Measurements from ENCODE around the gene PSTPIP2. TPM values are rescaled to one million over a fixed set of nuclear protein-coding genes. Genes with fewer than 3 reads are reported as not detected.

Gene PSTPIP2, protein sequence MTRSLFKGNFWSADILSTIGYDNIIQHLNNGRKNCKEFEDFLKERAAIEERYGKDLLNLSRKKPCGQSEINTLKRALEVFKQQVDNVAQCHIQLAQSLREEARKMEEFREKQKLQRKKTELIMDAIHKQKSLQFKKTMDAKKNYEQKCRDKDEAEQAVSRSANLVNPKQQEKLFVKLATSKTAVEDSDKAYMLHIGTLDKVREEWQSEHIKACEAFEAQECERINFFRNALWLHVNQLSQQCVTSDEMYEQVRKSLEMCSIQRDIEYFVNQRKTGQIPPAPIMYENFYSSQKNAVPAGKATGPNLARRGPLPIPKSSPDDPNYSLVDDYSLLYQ
- 1.6 TPM for total RNA-seq

DNA sequence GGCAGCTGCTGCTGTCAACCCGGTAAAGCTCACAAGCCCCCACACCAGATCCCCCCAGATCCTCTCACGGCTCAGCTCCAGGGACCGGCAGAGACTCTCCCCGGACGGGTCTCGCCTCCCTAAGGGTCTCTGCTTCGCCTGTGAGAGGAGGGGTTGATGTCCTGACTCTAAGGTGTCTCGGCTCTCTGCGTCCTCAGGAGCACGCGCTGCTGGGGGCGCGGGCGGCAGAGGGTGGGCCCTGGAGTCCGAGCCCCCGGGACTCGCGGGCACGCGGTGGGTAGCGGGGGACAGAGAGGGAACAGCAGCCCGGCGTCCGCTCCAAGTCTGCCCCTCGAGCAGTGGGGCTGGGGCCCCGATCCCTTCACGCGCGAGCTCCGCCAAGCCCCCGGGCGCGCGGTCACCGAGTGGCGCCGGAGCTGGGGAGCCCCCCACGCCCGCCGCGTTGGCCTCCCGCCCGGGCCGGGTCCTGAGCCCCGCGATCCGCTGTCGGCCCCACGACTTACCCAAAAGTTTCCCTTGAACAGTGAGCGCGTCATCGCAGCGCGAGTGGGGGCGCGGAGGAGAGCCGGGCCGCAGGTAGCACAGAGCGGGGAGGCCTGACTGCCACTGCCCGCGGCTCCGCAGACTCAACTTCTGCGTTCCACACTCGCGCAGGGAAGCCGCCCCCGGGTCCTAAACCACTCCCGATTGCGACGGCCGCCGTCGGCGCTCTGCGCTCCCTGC, at the start of gene PSTPIP2:
Gene PSTPIP2 (minus strand): TSS at position 608 of the 723 bp plus-strand sequence. CDS start 72 bp downstream, at position 536.
- intact Hi-C loops (cut with DNase I), result loop anchor here (5.0 to 10.0 kb wide), 3 partner anchors 45 to 407 kb away; partner anchors contain the start of gene EPG5
- no peak for TF ChIP-seq CTCF (IDR thresholded peaks at IDR 0.05)
- no peaks in the 10 kb centered on the region for H3K27me3 ChIP-seq
- H3K27ac ChIP-seq, result peak within 1 kb of the TSS; percentile 50 to 58
- no peaks in the 10 kb centered on the region for H3K36me3 ChIP-seq
- H3K4me3 ChIP-seq, result peak within 1 kb of the TSS; percentile 71 to 92
- H3K9me3 ChIP-seq, result no peaks in the 10 kb centered on the region
- peak in 1 of 2 donors; percentile 83 for DNase-seq (ENCODE audit: low spot score in 2 of 2)
- H3K4me1 ChIP-seq, result peaks cover 4 to 8% of the 10 kb centered on the region in 2 donors

GRCh38 chr18:46113751-46114150, 41.7 kb upstream of the PSTPIP2 start:
- peaks cover 22 to 40% of the 10 kb centered on the region in 2 donors for H3K36me3 ChIP-seq
- no peak for TF ChIP-seq CTCF (IDR thresholded peaks at IDR 0.05)
- intact Hi-C loops (cut with DNase I), result no loop called here
- H3K4me1 ChIP-seq, result no peaks in the 10 kb centered on the region
- no peak for DNase-seq (ENCODE audit: low spot score in 2 of 2)
- H3K4me3 ChIP-seq, result no peak overlapping the region
- H3K9me3 ChIP-seq, result no peaks in the 10 kb centered on the region
- H3K27me3 ChIP-seq, result no peaks in the 10 kb centered on the region
- no peak overlapping the region for H3K27ac ChIP-seq

GRCh38 chr18:46110406-46110805, 38.3 kb upstream of the PSTPIP2 start:
- Histone ChIP-seq H3K4me1 (no peaks in the 10 kb centered on the region), H3K9me3 (no peaks in the 10 kb centered on the region), H3K27me3 (no peaks in the 10 kb centered on the region), H3K4me3 (no peak overlapping the region), H3K36me3 (peaks cover 22 to 28% of the 10 kb centered on the region in 2 donors), H3K27ac (no peak overlapping the region)
- no peak for TF ChIP-seq CTCF (IDR thresholded peaks at IDR 0.05)
- intact Hi-C loops (cut with DNase I), result no loop called here
- no peak for DNase-seq (ENCODE audit: low spot score in 2 of 2)

- no peak overlapping the region for H3K4me3 ChIP-seq
- no peak for TF ChIP-seq CTCF (IDR thresholded peaks at IDR 0.05)
- H3K4me1 ChIP-seq, result peaks cover 0 to 3% of the 10 kb centered on the region in 2 donors
- H3K27me3 ChIP-seq, result no peaks in the 10 kb centered on the region
- DNase-seq (ENCODE audit: low spot score in 2 of 2), result no peak
- intact Hi-C loops (cut with DNase I), result loop anchor here (10.0 kb wide), 1 partner anchor 1045 kb away; the partner anchor contains the start of gene HDHD2
- H3K27ac ChIP-seq, result no peak overlapping the region
- peaks cover 17 to 24% of the 10 kb centered on the region in 2 donors for H3K36me3 ChIP-seq
- no peaks in the 10 kb centered on the region for H3K9me3 ChIP-seq
These were observed 37.3 kb upstream of the PSTPIP2 start for GRCh38 chr18:46109386-46109785.

GRCh38 chr18:46104128-46104911, 32.3 kb upstream of the PSTPIP2 start, which contains the start of gene HAUS1:
TSS of gene HAUS1 (plus strand) at chr18:46104385. CDS start at chr18:46104412, 27 bp downstream.
- intact Hi-C loops (cut with DNase I), result loop anchor here (10.0 kb wide), 1 partner anchor 1050 kb away; the partner anchor contains the start of gene HDHD2
- TF ChIP-seq CTCF (IDR thresholded peaks at IDR 0.05), result no peak
- peak; percentile 63 to 95 for DNase-seq (ENCODE audit: low spot score in 2 of 2)

More at GRCh38 chr18:46104128-46104911, 32.3 kb upstream of the PSTPIP2 start, which contains the start of gene HAUS1:
- H3K27ac ChIP-seq, result peak within 1 kb of the TSS; percentile 73 to 79
- peaks cover 3 to 4% of the 10 kb centered on the region in 2 donors for H3K36me3 ChIP-seq
- no peaks in the 10 kb centered on the region for H3K27me3 ChIP-seq
- H3K9me3 ChIP-seq, result no peaks in the 10 kb centered on the region
- peaks cover 3 to 4% of the 10 kb centered on the region in 2 donors for H3K4me1 ChIP-seq
- H3K4me3 ChIP-seq, result peak within 1 kb of the TSS; percentile 72 to 89

All from ascending aorta (tissue), 2 donors.